Pons (tissue), 1 donor: ENCODE data around the gene REPS1.
"Not testable (repeated sequence)": the region's sequence is repeated elsewhere in the genome, so short reads cannot be mapped to it uniquely, and the experiment has no call there.

Experiments used
- DNase-seq: peaks from one replicate; pipeline ENCODE4 v3.0.0-alpha.2; 2016; ENCODE audit warnings: low spot score

The REPS1 gene

GRCh38 chr6:138987643-138988468 lies at the start of gene REPS1:
Gene REPS1, minus strand, starts transcription at chr6:138988253. Its CDS starts 571 bp downstream, at chr6:138987682.
- peak; percentile 84 for DNase-seq

GRCh38 chr6:139037490-139037889 lies 49.4 kb upstream of the REPS1 start:
- no peak for DNase-seq

GRCh38 chr6:139030228-139030963 lies 42.3 kb upstream of the REPS1 start:
- no peak for DNase-seq

GRCh38 chr6:139029470-139030227 lies 41.6 kb upstream of the REPS1 start:
- peak; percentile 19 for DNase-seq

- peak; percentile 37 for DNase-seq
Measured at GRCh38 chr6:139028658-139029469, 40.8 kb upstream of the REPS1 start, which contains the start of gene ABRACL. Gene ABRACL, plus strand, starts transcription at chr6:139028745. Its CDS starts 5,416 bp downstream, at chr6:139034161.

- no peak for DNase-seq
Measured at GRCh38 chr6:139028215-139028657, 40.2 kb upstream of the REPS1 start.

GRCh38 chr6:139027620-139028182 lies 39.6 kb upstream of the REPS1 start:
- peak; percentile 6 for DNase-seq

- not testable (repeated sequence) for DNase-seq
Measured at GRCh38 chr6:139025416-139025815, 37.4 kb upstream of the REPS1 start.

GRCh38 chr6:139020689-139021088 lies 32.6 kb upstream of the REPS1 start:
- no peak for DNase-seq

- DNase-seq, result no peak
Measured at GRCh38 chr6:139019722-139020121, 31.7 kb upstream of the REPS1 start.

GRCh38 chr6:139017227-139017626 lies 29.2 kb upstream of the REPS1 start:
- DNase-seq, result peak; percentile 17

- no peak for DNase-seq
Measured at GRCh38 chr6:139016337-139017213, 28.5 kb upstream of the REPS1 start.

- DNase-seq, result no peak
Measured at GRCh38 chr6:139014945-139015344, 26.9 kb upstream of the REPS1 start.

- DNase-seq, result no peak
Measured at GRCh38 chr6:139013185-139013800, 25.2 kb upstream of the REPS1 start.

GRCh38 chr6:139011980-139012379 lies 23.9 kb upstream of the REPS1 start:
- DNase-seq, result no peak

GRCh38 chr6:139010674-139011073 lies 22.6 kb upstream of the REPS1 start:
- DNase-seq, result no peak

GRCh38 chr6:139008117-139008516 lies 20.1 kb upstream of the REPS1 start:
- no peak for DNase-seq

GRCh38 chr6:139007428-139007827 lies 19.4 kb upstream of the REPS1 start:
- DNase-seq, result no peak

- no peak for DNase-seq
Measured at GRCh38 chr6:139006477-139006876, 18.4 kb upstream of the REPS1 start.

GRCh38 chr6:139003751-139004150 lies 15.7 kb upstream of the REPS1 start:
- DNase-seq, result no peak
